Hepatocyte (in vitro differentiated cells): ENCODE data around the gene NUBP2.

Source experiments
- CTCF ChIP-seq: fragments of 200-600 bp; sonication (generic); IDR thresholded peaks from 2 replicates; pipeline ENCODE4 v1.5.1; 2016; ENCODE audit warnings: antibody characterized with exemption, mild to moderate bottlenecking; ENCODE audit not compliant: poor library complexity
- EZH2 ChIP-seq: fragments of 200-600 bp; sonication (generic); IDR thresholded peaks from 2 replicates; pipeline ENCODE4 v1.6.1; 2016; ENCODE audit warnings: antibody characterized with exemption, mild to moderate bottlenecking, borderline replicate concordance

DNA sequence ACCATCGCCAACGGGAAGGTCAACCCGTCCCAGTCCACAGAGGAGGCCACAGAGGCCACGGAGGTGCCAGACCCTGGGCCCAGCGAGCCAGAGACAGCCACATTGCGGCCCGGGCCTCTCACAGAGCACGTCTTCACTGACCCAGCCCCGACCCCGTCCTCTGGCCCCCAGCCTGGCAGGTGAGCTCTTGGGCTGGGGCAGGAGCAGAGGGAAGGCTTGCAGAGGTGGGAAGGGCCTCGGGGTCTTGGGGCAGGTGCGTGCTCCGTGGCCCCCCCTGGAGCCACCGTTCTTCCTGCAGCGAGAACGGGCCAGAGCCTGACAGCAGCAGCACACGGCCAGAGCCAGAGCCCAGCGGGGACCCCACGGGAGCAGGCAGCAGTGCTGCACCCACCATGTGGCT, 16.5 kb upstream of the NUBP2 start:
- TF ChIP-seq CTCF (no peak), EZH2 (no peak)
